Measurements from ENCODE around the gene GPC6.

Gene GPC6

GRCh38 chr13:94053986-94054593 is 827.5 kb downstream of the GPC6 start:
- TF ChIP-seq GATA3 (IDR thresholded peaks at IDR 0.05; ENCODE audit: low read depth, low read length), result peak; percentile 83
- TF ChIP-seq GATA2 (IDR thresholded peaks at IDR 0.05; ENCODE audit: low read depth, low read length), result peak; percentile 89

GRCh38 chr13:94056362-94056990 is 829.9 kb downstream of the GPC6 start:
- no peak for TF ChIP-seq GATA2 (IDR thresholded peaks at IDR 0.05; ENCODE audit: low read depth, low read length)
- peak; percentile 64 for TF ChIP-seq GATA3 (IDR thresholded peaks at IDR 0.05; ENCODE audit: low read depth, low read length)

- peak; percentile 26; the same call in 1 of the 2 replicates for TF ChIP-seq GATA2 (IDR thresholded peaks at IDR 0.05; ENCODE audit: low read depth, low read length)
- peak; percentile 69; the same call in 1 of the 2 replicates for TF ChIP-seq GATA3 (IDR thresholded peaks at IDR 0.05; ENCODE audit: low read depth, low read length)
These were observed 831.1 kb downstream of the GPC6 start for GRCh38 chr13:94057618-94058186.

- TF ChIP-seq GATA2 (IDR thresholded peaks at IDR 0.05; ENCODE audit: low read depth, low read length) (no peak), GATA3 (IDR thresholded peaks at IDR 0.05; ENCODE audit: low read depth, low read length) (no peak)
These were observed 832.3 kb downstream of the GPC6 start for GRCh38 chr13:94058821-94059360.

- TF ChIP-seq GATA3 (IDR thresholded peaks at IDR 0.05; ENCODE audit: low read depth, low read length) (no peak), GATA2 (IDR thresholded peaks at IDR 0.05; ENCODE audit: low read depth, low read length) (no peak)
These were observed 834.7 kb downstream of the GPC6 start for GRCh38 chr13:94061301-94061700.

- no peak for TF ChIP-seq GATA3 (IDR thresholded peaks at IDR 0.05; ENCODE audit: low read depth, low read length)
- TF ChIP-seq GATA2 (IDR thresholded peaks at IDR 0.05; ENCODE audit: low read depth, low read length), result no peak
These were observed 836.5 kb downstream of the GPC6 start for GRCh38 chr13:94063096-94063495.

GRCh38 chr13:94063848-94064247 is 837.2 kb downstream of the GPC6 start:
- TF ChIP-seq GATA2 (IDR thresholded peaks at IDR 0.05; ENCODE audit: low read depth, low read length) (no peak), GATA3 (IDR thresholded peaks at IDR 0.05; ENCODE audit: low read depth, low read length) (no peak)

GRCh38 chr13:94065741-94066140 is 839.1 kb downstream of the GPC6 start:
- no peak for TF ChIP-seq GATA2 (IDR thresholded peaks at IDR 0.05; ENCODE audit: low read depth, low read length)
- TF ChIP-seq GATA3 (IDR thresholded peaks at IDR 0.05; ENCODE audit: low read depth, low read length), result peak; percentile 32; the same call in 1 of the 2 replicates

- TF ChIP-seq GATA3 (IDR thresholded peaks at IDR 0.05; ENCODE audit: low read depth, low read length) (no peak), GATA2 (IDR thresholded peaks at IDR 0.05; ENCODE audit: low read depth, low read length) (no peak)
These were observed 846.6 kb downstream of the GPC6 start for GRCh38 chr13:94073007-94073744.

GRCh38 chr13:94079876-94080275 is 853.3 kb downstream of the GPC6 start:
- TF ChIP-seq GATA2 (IDR thresholded peaks at IDR 0.05; ENCODE audit: low read depth, low read length) (no peak), GATA3 (IDR thresholded peaks at IDR 0.05; ENCODE audit: low read depth, low read length) (no peak)

- no peak for TF ChIP-seq GATA2 (IDR thresholded peaks at IDR 0.05; ENCODE audit: low read depth, low read length)
- no peak for TF ChIP-seq GATA3 (IDR thresholded peaks at IDR 0.05; ENCODE audit: low read depth, low read length)
These were observed 853.9 kb downstream of the GPC6 start for GRCh38 chr13:94080527-94080926.

- TF ChIP-seq GATA3 (IDR thresholded peaks at IDR 0.05; ENCODE audit: low read depth, low read length), result no peak
- TF ChIP-seq GATA2 (IDR thresholded peaks at IDR 0.05; ENCODE audit: low read depth, low read length), result no peak
These were observed 860.5 kb downstream of the GPC6 start for GRCh38 chr13:94087100-94087499.

- peak; percentile 94 for TF ChIP-seq GATA3 (IDR thresholded peaks at IDR 0.05; ENCODE audit: low read depth, low read length)
- TF ChIP-seq GATA2 (IDR thresholded peaks at IDR 0.05; ENCODE audit: low read depth, low read length), result peak; percentile 62
These were observed 862.1 kb downstream of the GPC6 start for GRCh38 chr13:94088742-94089141.

Measured in SH-SY5Y (cell line).